LNCAP (cell line): ENCODE results near the gene NAA16.

Experiments
- CTCF ChIP-seq: fragments of 450-650 bp; IDR thresholded peaks from 2 replicates; pipeline ENCODE4 v1.5.1; 2017; ENCODE audit warnings: mild to moderate bottlenecking

The NAA16 gene

DNA sequence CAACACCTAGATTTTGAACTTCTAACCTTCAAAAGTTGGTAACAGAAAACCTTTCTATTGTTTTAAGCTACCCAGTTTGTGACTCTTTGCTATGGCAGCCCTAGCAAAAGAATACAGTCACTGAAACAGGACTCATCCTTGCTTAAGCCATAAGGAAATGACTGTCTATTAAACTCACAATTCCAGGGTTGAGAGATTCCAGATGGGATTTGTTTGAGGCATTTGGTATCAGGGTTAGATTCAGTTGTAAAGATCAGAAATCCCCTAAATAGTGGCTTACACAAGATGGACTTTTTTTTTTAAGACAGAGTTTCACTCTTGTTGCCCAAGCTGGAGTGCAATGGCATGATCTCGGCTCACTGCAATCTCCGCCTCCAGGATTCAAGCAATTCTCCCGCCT lies 105.2 kb downstream of the NAA16 start:
- TF ChIP-seq CTCF, result no peak

DNA sequence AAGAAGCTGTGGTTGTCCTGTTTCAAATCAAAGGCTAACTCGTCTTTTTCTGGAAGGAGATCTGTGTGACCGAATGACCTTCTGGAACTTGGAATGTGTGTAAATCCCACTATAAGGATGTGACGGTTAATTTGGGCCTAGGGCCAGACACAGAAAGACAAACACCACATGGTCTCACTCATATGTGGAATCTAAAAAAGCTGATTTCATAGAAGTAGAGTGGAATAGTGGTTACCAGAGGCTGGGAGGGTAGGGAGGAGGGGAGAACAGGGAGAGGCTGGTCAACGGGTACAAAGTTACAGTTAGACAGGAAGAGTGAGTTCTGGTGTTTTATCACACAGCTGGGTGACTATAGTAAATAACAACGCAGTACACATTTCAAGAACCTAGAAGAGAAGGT lies 107.0 kb downstream of the NAA16 start:
- TF ChIP-seq CTCF, result no peak

DNA sequence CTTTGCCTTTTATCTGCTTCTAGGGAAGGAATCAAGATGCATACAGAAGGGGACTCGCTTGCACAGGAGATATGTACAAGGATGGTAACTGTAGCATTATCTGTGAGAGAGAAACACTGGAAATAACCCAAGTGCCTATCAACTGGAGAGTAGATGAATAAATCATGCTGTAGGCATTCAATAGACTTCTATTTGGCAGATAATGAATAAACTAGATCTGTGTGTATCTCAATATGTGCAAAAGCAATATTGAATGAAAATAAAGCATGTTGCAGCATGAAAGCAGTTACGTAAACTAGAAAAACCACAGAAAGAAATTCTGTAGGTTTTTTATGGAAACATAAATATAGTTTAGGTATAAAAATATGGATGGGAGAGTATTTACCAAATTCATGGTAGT lies 107.7 kb downstream of the NAA16 start:
- TF ChIP-seq CTCF, result no peak

- TF ChIP-seq CTCF, result no peak
Observed at GRCh38 chr13:41419206-41419605, 108.1 kb downstream of the NAA16 start.

DNA sequence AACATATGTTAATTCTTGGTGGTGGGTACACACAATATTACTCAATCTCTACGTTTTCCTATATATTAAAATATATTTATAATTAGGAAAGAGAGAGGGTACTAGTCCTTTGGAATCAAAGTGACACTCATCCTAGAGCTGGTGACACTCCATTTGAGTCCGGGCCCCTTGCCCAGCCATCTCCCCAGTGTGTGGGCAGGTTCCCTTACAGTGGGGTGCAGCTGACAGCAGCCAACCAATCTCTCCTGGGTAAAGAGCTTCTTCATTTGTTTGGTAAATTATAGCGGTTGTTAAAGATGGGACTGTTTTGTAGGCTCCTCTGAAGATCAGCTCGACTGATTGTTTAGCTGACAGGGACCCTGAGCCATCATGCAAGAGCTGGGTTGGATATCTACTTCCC lies 109.1 kb downstream of the NAA16 start:
- no peak for TF ChIP-seq CTCF

GRCh38 chr13:41426047-41426446 lies 115.0 kb downstream of the NAA16 start:
- no peak for TF ChIP-seq CTCF
